ENCODE data around the gene CCDC54.

CCDC54 gene

DNA sequence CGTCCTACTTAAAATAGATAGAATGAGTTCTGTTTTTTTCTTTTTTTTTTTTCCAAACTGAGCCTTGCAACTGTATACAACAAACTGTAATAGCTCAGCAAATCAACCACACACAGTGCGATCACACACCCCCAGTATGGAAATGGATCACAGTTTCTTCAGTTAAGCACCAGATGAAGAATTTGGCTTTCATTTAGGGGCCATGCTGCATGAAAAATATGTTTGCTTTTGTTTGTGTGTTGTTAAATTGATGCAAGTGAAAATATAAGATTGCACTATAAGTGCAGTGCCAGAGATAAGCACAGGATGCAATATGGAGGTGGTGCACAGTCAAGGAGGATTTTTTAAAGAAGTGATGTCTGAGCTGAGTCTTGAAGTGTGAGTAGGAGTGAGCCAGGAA is 17.8 kb downstream of the CCDC54 start:
- no peak for DNase-seq

DNA sequence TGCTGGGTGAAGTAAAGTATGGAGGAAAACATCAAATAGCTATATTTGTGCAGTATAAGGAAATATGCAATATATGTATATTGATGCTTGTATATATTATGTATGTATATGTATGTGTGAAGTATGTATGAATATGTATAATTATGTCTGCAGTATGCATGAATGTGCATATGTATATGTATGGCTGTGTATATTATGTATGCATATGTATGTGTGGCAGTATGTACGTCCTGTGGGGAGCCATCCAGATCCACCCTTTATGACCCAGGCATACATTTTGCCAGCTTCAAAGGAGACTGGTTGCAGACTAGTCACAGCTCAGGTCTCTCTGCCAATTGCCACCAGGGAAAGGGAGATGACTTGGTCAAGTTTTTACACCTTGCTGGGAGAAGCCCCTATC is 24.1 kb downstream of the CCDC54 start:
- no peak for DNase-seq

- no peak for DNase-seq
Observed at GRCh38 chr3:107402214-107402613, 25.0 kb downstream of the CCDC54 start.

GRCh38 chr3:107404727-107405469 is 27.7 kb downstream of the CCDC54 start:
- DNase-seq, result no peak

GRCh38 chr3:107407355-107407754 is 30.1 kb downstream of the CCDC54 start:
- no peak for DNase-seq

GRCh38 chr3:107408513-107408912 is 31.3 kb downstream of the CCDC54 start:
- no peak for DNase-seq

DNA sequence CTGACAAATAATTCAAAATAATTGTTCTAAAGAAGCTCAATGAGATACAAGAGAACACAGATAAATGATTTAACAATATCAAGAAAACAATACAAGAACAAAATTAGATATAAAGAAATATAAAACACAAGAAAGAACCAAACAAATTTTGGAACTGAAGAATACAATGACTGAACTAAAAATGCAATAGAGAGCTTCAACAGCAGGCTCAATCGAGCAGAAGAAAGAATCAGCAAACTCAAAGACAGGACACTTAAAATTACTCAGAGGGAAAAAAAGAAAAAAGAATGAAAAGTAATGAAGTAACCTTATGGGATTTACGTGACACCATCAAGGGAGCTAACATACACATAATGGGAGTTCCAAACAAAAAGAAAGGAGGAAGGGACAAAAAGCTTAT is 32.1 kb downstream of the CCDC54 start:
- DNase-seq, result no peak

DNA sequence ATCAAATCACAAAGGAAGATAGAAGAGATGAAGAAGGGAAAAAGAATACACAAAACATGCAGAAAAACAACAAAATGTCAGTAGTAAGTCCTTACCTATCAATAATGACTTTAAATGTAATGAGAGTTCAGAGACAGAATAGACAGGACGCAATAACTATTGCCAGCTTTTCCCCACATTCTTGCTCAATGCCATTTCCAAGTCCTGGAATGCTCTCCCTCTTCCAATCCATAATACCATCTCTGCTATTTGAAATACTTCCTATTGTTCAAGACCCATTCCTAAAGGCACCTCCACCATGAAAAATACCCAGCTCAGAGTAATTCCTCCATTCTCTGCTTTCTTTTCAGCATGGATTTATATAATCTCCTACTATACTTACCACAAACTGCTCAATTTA is 33.4 kb downstream of the CCDC54 start:
- no peak for DNase-seq

- DNase-seq, result no peak
Observed at GRCh38 chr3:107411056-107411455, 33.8 kb downstream of the CCDC54 start.

DNA sequence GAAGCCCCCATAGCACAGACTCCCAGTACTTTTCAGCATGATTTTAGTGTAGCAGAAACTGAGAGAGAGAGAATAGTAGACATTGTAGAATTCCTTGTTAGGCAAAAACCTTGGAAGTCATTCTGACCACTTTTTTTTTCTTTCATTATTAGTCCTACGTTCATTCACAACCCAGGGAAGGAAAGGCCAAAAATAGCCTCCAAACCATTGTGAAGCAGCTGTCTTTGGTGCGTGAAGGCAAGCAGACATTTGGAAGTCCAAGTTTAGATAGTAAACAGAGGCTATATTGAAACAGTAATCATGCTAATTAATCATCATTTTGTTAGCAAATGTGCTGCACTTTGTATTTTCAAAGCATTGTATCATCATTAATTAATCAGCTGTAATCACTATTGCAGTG is 34.5 kb downstream of the CCDC54 start:
- DNase-seq, result no peak

DNA sequence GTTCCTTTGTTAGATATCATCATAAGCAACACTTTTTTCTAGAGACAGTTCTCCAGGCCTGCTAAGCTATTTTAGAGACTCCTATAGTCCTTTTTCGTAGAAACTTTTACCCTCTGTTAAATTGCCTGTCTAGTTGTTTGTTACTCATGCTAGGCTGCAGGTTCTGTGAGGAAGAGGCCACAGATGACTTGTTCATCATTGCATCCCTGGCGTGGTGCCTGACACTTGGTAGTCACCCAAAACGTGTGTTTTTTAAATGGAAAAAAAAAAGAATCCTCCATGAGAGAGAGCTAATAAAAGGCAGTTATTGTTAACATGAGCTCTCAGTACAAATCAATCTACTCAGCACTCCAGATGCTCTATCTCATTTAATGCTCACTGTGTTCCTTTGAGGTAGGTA is 35.1 kb downstream of the CCDC54 start:
- DNase-seq, result no peak

- no peak for DNase-seq
Observed at GRCh38 chr3:107413264-107413663, 36.0 kb downstream of the CCDC54 start.

DNA sequence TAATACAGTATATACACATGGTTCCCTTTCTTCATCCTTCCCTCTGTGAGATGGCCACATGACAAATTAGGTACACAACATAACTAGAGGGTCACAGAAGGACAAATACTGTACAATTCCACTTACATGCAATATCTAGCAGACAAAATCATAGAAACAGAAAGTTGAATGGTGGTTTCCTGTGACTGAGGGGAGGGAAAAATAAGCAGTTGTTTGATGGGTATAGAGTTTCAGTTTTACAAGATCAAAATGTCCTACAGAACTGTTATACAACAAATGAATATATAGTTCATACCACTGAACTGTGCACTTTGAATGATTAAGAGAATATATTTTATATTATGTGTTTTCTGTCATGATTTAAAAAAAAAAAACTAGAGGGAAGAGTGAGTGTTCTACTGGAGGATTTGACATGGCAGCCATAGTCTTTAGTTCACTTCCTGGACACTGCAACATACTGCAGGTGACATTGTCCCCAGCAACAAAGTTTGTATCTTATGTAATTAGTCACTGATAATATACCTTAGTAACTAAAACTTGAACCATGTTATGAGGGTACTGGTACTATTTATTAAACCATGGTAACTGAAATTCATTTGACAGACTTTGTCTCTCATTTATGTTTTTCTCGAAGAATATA is 37.2 kb downstream of the CCDC54 start:
- no peak for DNase-seq

DNA sequence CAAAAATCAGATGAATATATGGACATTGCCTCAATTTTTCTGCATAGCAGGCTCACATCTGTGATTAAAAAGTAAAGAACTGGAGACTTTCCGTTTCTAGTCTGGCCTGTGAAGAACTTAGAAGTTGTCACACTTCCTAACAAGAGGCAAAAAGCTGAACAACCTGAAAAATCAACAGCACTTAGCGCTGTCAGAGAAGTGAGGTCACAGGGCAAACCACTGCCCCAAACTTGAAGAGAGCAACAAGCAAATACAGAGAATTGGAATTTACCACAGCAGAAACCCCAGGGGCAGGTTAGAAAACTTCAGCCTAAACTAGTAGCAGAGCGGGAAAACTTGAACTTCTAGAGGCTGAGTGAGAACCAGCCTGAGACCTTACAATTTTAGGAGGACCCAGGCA is 38.9 kb downstream of the CCDC54 start:
- no peak for DNase-seq

DNA sequence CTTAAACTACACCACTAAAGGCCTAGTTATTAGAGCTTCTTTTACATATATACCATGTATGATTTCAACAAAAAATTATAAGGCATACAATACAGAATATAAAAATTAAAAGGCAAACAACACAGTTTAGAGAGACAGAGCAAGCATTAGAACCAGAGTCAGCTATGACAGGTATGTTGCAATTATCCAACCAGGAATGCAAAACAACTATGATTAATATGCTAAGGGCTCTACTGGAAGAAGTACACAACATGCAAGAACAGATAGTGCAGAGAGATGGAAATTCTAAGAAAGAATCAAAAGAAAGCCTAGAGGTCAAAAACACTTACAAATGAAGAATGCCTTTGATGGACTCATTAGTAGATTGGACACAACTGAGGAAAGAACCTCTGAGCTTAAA is 39.6 kb downstream of the CCDC54 start:
- DNase-seq, result no peak

DNA sequence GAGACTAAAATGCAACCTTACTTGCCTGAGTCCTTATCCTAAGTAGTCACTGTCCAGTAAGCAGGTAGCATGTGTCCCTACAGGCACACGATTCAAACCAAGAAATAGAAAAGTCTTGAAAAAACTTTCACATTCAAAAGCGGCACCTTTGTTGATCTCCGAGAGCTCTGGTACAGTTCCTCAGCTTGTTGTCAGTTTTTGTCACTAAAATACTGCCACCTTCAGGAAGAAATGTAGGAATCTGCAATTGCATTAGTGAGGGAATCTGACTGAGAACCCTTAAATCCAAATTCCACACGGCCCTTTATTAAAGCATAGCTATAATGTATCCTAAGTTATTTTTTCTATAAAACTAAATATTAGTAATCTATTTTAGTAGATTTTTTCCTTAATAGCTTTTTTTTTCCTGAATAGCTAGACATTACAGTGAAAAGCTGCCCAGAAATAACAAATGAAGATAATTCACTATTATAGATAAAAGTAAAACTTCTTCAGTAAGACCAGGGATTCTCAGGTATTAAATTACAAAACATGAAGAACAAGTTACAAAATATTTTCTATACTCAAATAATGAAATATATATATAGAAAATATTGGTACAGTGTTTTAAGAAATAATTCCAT is 44.0 kb downstream of the CCDC54 start:
- DNase-seq, result no peak

GRCh38 chr3:107421881-107422280 is 44.6 kb downstream of the CCDC54 start:
- DNase-seq, result no peak

GRCh38 chr3:107425033-107425432 is 47.8 kb downstream of the CCDC54 start:
- no peak for DNase-seq

DNA sequence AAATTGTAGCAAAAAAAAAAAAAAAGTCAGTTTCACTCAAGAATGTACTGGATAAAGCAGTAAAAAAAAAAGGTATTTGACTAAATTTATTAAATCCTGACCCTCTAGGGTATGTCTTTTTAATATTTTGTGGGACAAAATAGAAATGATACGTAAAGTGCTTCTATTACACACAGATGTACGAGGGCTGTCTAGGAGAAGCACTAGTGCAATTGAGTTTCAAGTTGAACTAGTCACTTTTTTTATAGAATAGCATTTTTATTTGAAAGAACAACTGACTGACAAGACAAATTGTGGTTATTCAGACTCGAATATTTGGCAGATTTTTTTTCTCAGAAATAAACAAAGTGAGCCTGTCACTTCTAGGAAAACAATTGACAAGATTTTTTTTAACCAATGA is 49.0 kb downstream of the CCDC54 start:
- DNase-seq, result no peak
